Hepatocyte (in vitro differentiated cells): Measurements from ENCODE around the gene AK1. TPM values are rescaled to one million over a fixed set of nuclear protein-coding genes. Genes with fewer than 3 reads are reported as not detected.

Source experiments
- DNase-seq: peaks from one replicate; pipeline ENCODE4 v3.0.0-alpha.2; 2016; ENCODE audit warnings: low spot score
- H2AFZ ChIP-seq: fragments of 200-600 bp; sonication (generic); 2 replicates; pipeline ENCODE4 v1.6.0; 2016; ENCODE audit warnings: antibody characterized with exemption, mild to moderate bottlenecking
- H3K27ac ChIP-seq: fragments of 200-600 bp; sonication (generic); 2 replicates; pipeline ENCODE4 v1.5.1; 2016; ENCODE audit warnings: mild to moderate bottlenecking
- H3K27me3 ChIP-seq: fragments of 200-600 bp; sonication (generic); 2 replicates; pipeline ENCODE4 v1.6.1; 2016
- H3K36me3 ChIP-seq: fragments of 200-600 bp; sonication (generic); replicated peaks from 2 replicates; pipeline ENCODE4 v1.5.1; 2016; ENCODE audit warnings: low read depth; ENCODE audit not compliant: insufficient read depth
- H3K4me1 ChIP-seq: fragments of 200-600 bp; sonication (generic); 2 replicates; pipeline ENCODE4 v1.5.1; 2016; ENCODE audit warnings: mild to moderate bottlenecking, moderate library complexity; ENCODE audit not compliant: insufficient read depth
- H3K4me2 ChIP-seq: fragments of 200-600 bp; sonication (generic); 2 replicates; pipeline ENCODE4 v1.6.0; 2016
- H3K4me3 ChIP-seq: fragments of 200-600 bp; sonication (generic); 2 replicates; pipeline ENCODE4 v1.5.1; 2016; ENCODE audit warnings: mild to moderate bottlenecking
- H3K79me2 ChIP-seq: fragments of 200-600 bp; sonication (generic); 2 replicates; pipeline ENCODE4 v1.6.0; 2017; ENCODE audit warnings: mild to moderate bottlenecking
- H3K9me2 ChIP-seq: fragments of 200-600 bp; sonication (generic); replicated peaks from 2 replicates; pipeline ENCODE4 v1.6.0; 2017; ENCODE audit warnings: mild to moderate bottlenecking; ENCODE audit not compliant: insufficient read depth
- H3K9me3 ChIP-seq: fragments of 200-600 bp; sonication (generic); 2 replicates; pipeline ENCODE4 v1.5.1; 2016; ENCODE audit warnings: low read depth, mild to moderate bottlenecking
- H4K20me1 ChIP-seq: fragments of 200-600 bp; sonication (generic); 2 replicates; pipeline ENCODE4 v1.6.0; 2016; ENCODE audit warnings: mild to moderate bottlenecking; ENCODE audit not compliant: insufficient read depth, poor library complexity, severe bottlenecking
- CTCF ChIP-seq: fragments of 200-600 bp; sonication (generic); IDR thresholded peaks from 2 replicates; pipeline ENCODE4 v1.5.1; 2016; ENCODE audit warnings: antibody characterized with exemption, mild to moderate bottlenecking; ENCODE audit not compliant: poor library complexity
- EZH2 ChIP-seq: fragments of 200-600 bp; sonication (generic); IDR thresholded peaks from 2 replicates; pipeline ENCODE4 v1.6.1; 2016; ENCODE audit warnings: antibody characterized with exemption, mild to moderate bottlenecking, borderline replicate concordance
- EZH2phosphoT487 ChIP-seq: fragments of 200-600 bp; sonication (generic); IDR thresholded peaks from one replicate; pipeline ENCODE4 v1.6.1; 2018; ENCODE audit warnings: antibody characterized with exemption, mild to moderate bottlenecking, low read depth, moderate library complexity; ENCODE audit not compliant: unreplicated experiment, severe bottlenecking
- WGBS: methylation state at CpG from one replicate; pipeline ENCODE4 v1.1.6; 2016; ENCODE audit warnings: low lambda C conversion rate; ENCODE audit errors: missing lambda C conversion rate; 5-methylcytosine and 5-hydroxymethylcytosine counted together
- polyA plus RNA-seq: library from polyadenylated mRNA; unstranded; fragments of >200 nt; fragmentation: Nextera tagmentation; extraction: Ambion mirVana; gene quantifications from 2 replicates; pipeline ENCODE4 v1.2.1, GENCODE V29; 2016
- total RNA-seq: library from RNA; depleted of rRNA; stranded (reverse); fragments of >200 nt; gene quantifications from 2 replicates; pipeline ENCODE4 v1.2.3, GENCODE V29; 2014

AK1 gene
- total and polyA plus RNA-seq, 2 experiments from 2014 or later = 28.3 to 91.3 TPM

GRCh38 chr9:127908660-127908926 is 31.1 kb upstream of the AK1 start:
- Histone ChIP-seq H2AFZ (no peak overlapping the region), H3K4me3 (no peak overlapping the region), H4K20me1 (no peaks in the 10 kb centered on the region), H3K4me1 (peaks cover 25% of the 10 kb centered on the region), H3K27ac (no peak overlapping the region), H3K36me3 (no peaks in the 10 kb centered on the region), H3K27me3 (no peaks in the 10 kb centered on the region), H3K4me2 (no peak overlapping the region), H3K79me2 (no peaks in the 10 kb centered on the region), H3K9me3 (no peaks in the 10 kb centered on the region), H3K9me2 (no peaks in the 10 kb centered on the region)
- TF ChIP-seq EZH2 (no peak), CTCF (no peak), EZH2phosphoT487 (no peak)
- 98% methylated on average over 10 of the region's 10 CpGs for WGBS
- no peak for DNase-seq

- no peak overlapping the region for H3K27ac ChIP-seq
- WGBS = 88% methylated on average over 33 of the region's 35 CpGs
- no peak overlapping the region for H2AFZ ChIP-seq
- no peaks in the 10 kb centered on the region for H3K27me3 ChIP-seq
- no peak overlapping the region for H3K4me2 ChIP-seq
- TF ChIP-seq EZH2phosphoT487 (no peak), CTCF (no peak), EZH2 (no peak)
- H3K79me2 ChIP-seq = no peaks in the 10 kb centered on the region
- peaks cover 26% of the 10 kb centered on the region for H3K4me1 ChIP-seq
- no peak overlapping the region for H3K4me3 ChIP-seq
- no peaks in the 10 kb centered on the region for H3K9me2 ChIP-seq
- H3K36me3 ChIP-seq = no peaks in the 10 kb centered on the region
- H3K9me3 ChIP-seq = no peaks in the 10 kb centered on the region
- DNase-seq = no peak
- no peaks in the 10 kb centered on the region for H4K20me1 ChIP-seq
Observed at GRCh38 chr9:127907867-127908659, 30.6 kb upstream of the AK1 start.

GRCh38 chr9:127905788-127906191 is 28.3 kb upstream of the AK1 start:
- H4K20me1 ChIP-seq = no peaks in the 10 kb centered on the region
- no peak overlapping the region for H2AFZ ChIP-seq
- H3K4me1 ChIP-seq = peaks cover 21% of the 10 kb centered on the region
- no peaks in the 10 kb centered on the region for H3K36me3 ChIP-seq
- DNase-seq = no peak
- no peak for TF ChIP-seq CTCF
- TF ChIP-seq EZH2phosphoT487 = no peak
- TF ChIP-seq EZH2 = no peak
- no peaks in the 10 kb centered on the region for H3K27me3 ChIP-seq
- no peak overlapping the region for H3K27ac ChIP-seq
- H3K4me3 ChIP-seq = no peak overlapping the region
- 98% methylated on average over 12 of the region's 12 CpGs for WGBS
- H3K4me2 ChIP-seq = no peak overlapping the region
- no peaks in the 10 kb centered on the region for H3K79me2 ChIP-seq
- H3K9me2 ChIP-seq = no peaks in the 10 kb centered on the region
- H3K9me3 ChIP-seq = no peaks in the 10 kb centered on the region
